Measurements from ENCODE around the gene CNPY1. TPM values are rescaled to one million over a fixed set of nuclear protein-coding genes. Genes with fewer than 3 reads are reported as not detected.

CNPY1 gene
- total and polyA plus RNA-seq, 2 of the 8 experiments (the other 6 are each of a cell fraction or from before 2014, with no cell fraction given) = not detected

GRCh38 chr7:155594961-155595366, 48.6 kb upstream of the CNPY1 start (continued):
- TF ChIP-seq CHD7 (IDR thresholded peaks at IDR 0.05; ENCODE audit: insufficient replicate concordance, low read length) (no peak), HDAC2 (IDR thresholded peaks at IDR 0.05; ENCODE audit: borderline replicate concordance in 1 of 2, low read depth in 2 of 2, low read length in 2 of 2) (no peak), TAF1 (IDR thresholded peaks at IDR 0.05; ENCODE audit: low read depth, low read length) (peak; percentile 31; the same call in 1 of the 2 replicates), ATF3 (IDR thresholded peaks at IDR 0.05; ENCODE audit: insufficient read depth, low read depth, low read length) (no peak), ASH2L (IDR thresholded peaks at IDR 0.05; ENCODE audit: low read length) (no peak), POLR2A (IDR thresholded peaks at IDR 0.05; ENCODE audit: control extremely low read depth in 1 of 2, low read depth in 2 of 2, low read length in 2 of 2) (0 out of 3 replicates have a peak, but pooled peaks of 1 of the 2 experiments have one; percentile 41), ATF2 (IDR thresholded peaks at IDR 0.05; ENCODE audit: low read length) (no peak), SIX5 (IDR thresholded peaks at IDR 0.05; ENCODE audit: low read depth, low read length) (no peak), GABPA (IDR thresholded peaks at IDR 0.05; ENCODE audit: borderline replicate concordance, insufficient read depth, low read length) (no peak)

Data from H1 (cell line).